ENCODE results near the gene SLC66A1. TPM values are rescaled to one million over a fixed set of nuclear protein-coding genes. Genes with fewer than 3 reads are reported as not detected.

SLC66A1 gene
- total RNA-seq, 1 experiment from 2014 or later: 22.5 TPM

GRCh38 chr1:19358710-19359109 is 46.6 kb downstream of the SLC66A1 start:
- Histone ChIP-seq H2BK120ac (ENCODE audit: low read depth, low read length, poor library complexity, severe bottlenecking) (no peak overlapping the region), H3K9me3 (ENCODE audit: control insufficient read depth, low read depth, low read length) (no peaks in the 10 kb centered on the region), H3K4me2 (ENCODE audit: insufficient read depth, insufficient read length, low read length) (no peak overlapping the region), H3T11ph (ENCODE audit: low read length) (no peak overlapping the region), H3K23me2 (ENCODE audit: insufficient read length, low read depth, low read length, poor library complexity, severe bottlenecking) (no peaks in the 10 kb centered on the region), H3K27ac (ENCODE audit: insufficient read length, low read depth, low read length) (no peak overlapping the region), H4K5ac (ENCODE audit: insufficient read length, low read depth, low read length) (no peak overlapping the region), H3K9ac (ENCODE audit: extremely low read depth, insufficient read length, low read length) (no peak overlapping the region), H3K56ac (ENCODE audit: insufficient read length, low read depth, low read length) (no peak overlapping the region), H3K79me2 (ENCODE audit: insufficient read depth, low read length) (peaks cover 4% of the 10 kb centered on the region; the same call in 1 of the 2 replicates), H3K4ac (ENCODE audit: low read depth, low read length) (no peak overlapping the region), H3K79me1 (ENCODE audit: insufficient read depth, low read depth, low read length, poor library complexity, severe bottlenecking) (peaks cover 4% of the 10 kb centered on the region), H3K23ac (ENCODE audit: insufficient read length, low read depth, low read length) (no peak overlapping the region), H4K20me1 (ENCODE audit: control insufficient read depth, insufficient read depth, insufficient read length) (no peaks in the 10 kb centered on the region), H3K14ac (ENCODE audit: insufficient read depth, low read length) (no peak overlapping the region), H4K91ac (ENCODE audit: insufficient read length, low read depth, low read length) (no peak overlapping the region), H2AFZ (ENCODE audit: low read length) (no peak overlapping the region), H3K4me1 (ENCODE audit: insufficient read depth, low read length) (0 out of 2 replicates have a peak, but pooled peaks cover 3% of the 10 kb centered on the region), H2BK20ac (ENCODE audit: low read depth, low read length, poor library complexity, severe bottlenecking) (no peak overlapping the region), H2AK5ac (ENCODE audit: insufficient read length, low read length) (no peak overlapping the region), H3K18ac (ENCODE audit: insufficient read length, low read depth, low read length) (no peak overlapping the region), H3K27me3 (ENCODE audit: insufficient read depth, low read length) (no peaks in the 10 kb centered on the region), H2BK15ac (ENCODE audit: low read depth, low read length) (no peak overlapping the region), H2BK12ac (ENCODE audit: insufficient read length, low read depth, low read length) (no peak overlapping the region), H4K8ac (replicated peaks; ENCODE audit: insufficient read length, low read depth, low read length) (no peak overlapping the region), H2BK5ac (ENCODE audit: insufficient read length, low read length) (no peak overlapping the region)
- Mint-ChIP-seq H3K36me3 (ENCODE audit: insufficient read depth in 1 of 3, low read depth in 3 of 3) (peaks cover 20 to 36% (median 34%) of the 10 kb centered on the region in 3 experiments), H3K4me3 (no peak overlapping the region), H3K9me3 (no peaks in the 10 kb centered on the region), H3K27me3 (ENCODE audit: low read depth) (peaks cover 1% of the 10 kb centered on the region; the same call in 1 of the 2 replicates), H3K27ac (no peak overlapping the region), H3K4me1 (peaks cover 26 to 30% of the 10 kb centered on the region in 2 experiments)
- no CpG with 5 or more reads among the region's 8 CpGs for WGBS (ENCODE audit: extremely low coverage, insufficient read length, low lambda C conversion rate)
- no peak for TF ChIP-seq CTCF (conservative IDR thresholded peaks at IDR 0.05)
- DNase-seq: no peak
